ENCODE measurements around the gene GTPBP1.

DNA sequence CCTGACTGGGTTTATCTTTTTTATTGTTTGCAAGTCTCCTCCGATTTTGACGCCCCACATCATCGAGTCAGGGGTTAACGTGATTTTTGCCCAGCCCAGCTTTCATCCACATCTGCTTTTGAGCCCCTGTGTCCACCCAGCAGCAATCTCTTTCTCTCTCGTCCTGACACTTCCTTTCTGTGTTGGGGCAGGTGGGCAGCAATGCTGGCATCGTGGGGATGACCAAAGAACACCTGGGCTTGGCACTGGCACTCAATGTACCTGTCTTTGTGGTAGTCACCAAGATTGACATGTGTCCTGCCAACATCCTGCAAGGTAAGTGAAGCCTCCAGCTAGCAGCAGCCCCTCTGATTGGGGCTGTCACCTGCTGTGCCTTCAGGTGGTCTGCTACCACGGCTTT, 15.8 kb downstream of the GTPBP1 start:
- TF ChIP-seq, protein P1, sequence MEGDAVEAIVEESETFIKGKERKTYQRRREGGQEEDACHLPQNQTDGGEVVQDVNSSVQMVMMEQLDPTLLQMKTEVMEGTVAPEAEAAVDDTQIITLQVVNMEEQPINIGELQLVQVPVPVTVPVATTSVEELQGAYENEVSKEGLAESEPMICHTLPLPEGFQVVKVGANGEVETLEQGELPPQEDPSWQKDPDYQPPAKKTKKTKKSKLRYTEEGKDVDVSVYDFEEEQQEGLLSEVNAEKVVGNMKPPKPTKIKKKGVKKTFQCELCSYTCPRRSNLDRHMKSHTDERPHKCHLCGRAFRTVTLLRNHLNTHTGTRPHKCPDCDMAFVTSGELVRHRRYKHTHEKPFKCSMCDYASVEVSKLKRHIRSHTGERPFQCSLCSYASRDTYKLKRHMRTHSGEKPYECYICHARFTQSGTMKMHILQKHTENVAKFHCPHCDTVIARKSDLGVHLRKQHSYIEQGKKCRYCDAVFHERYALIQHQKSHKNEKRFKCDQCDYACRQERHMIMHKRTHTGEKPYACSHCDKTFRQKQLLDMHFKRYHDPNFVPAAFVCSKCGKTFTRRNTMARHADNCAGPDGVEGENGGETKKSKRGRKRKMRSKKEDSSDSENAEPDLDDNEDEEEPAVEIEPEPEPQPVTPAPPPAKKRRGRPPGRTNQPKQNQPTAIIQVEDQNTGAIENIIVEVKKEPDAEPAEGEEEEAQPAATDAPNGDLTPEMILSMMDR (conservative IDR thresholded peaks at IDR 0.05), result no peak
- no peak for TF ChIP-seq ZFX (IDR thresholded peaks at IDR 0.05)
